ENCODE results near the gene RANBP17.

The RANBP17 gene

GRCh38 chr5:171315386-171315891 lies 453.6 kb downstream of the RANBP17 start:
- Histone ChIP-seq H3K36me3 (replicated peaks; ENCODE audit: low read depth, low read length) (no peaks in the 10 kb centered on the region), H3K9ac (ENCODE audit: low read length) (no peak overlapping the region), H2AFZ (ENCODE audit: low read depth, low read length) (no peak overlapping the region), H3K4me1 (ENCODE audit: low read length) (no peaks in the 10 kb centered on the region), H3K27ac (ENCODE audit: low read length) (no peak overlapping the region), H3K9me3 (ENCODE audit: insufficient read depth, low read length) (no peaks in the 10 kb centered on the region), H3K4me2 (ENCODE audit: low read length) (no peak overlapping the region), H4K20me1 (ENCODE audit: insufficient read depth, low read length) (no peaks in the 10 kb centered on the region), H3K79me2 (ENCODE audit: low read length) (no peaks in the 10 kb centered on the region), H3K4me3 (ENCODE audit: low read length) (no peak overlapping the region), H3K27me3 (ENCODE audit: low read depth, low read length) (peaks cover 10% of the 10 kb centered on the region; the same call in 1 of the 2 replicates)
- TF ChIP-seq EZH2phosphoT487 (IDR thresholded peaks at IDR 0.05; ENCODE audit: low read depth), result no peak
- no peak for TF ChIP-seq CTCF (IDR thresholded peaks at IDR 0.05; ENCODE audit: low read depth, low read length)

GRCh38 chr5:171315925-171316257 lies 454.1 kb downstream of the RANBP17 start:
- Histone ChIP-seq H3K4me2 (ENCODE audit: low read length) (no peak overlapping the region), H3K4me1 (ENCODE audit: low read length) (no peaks in the 10 kb centered on the region), H3K27me3 (ENCODE audit: low read depth, low read length) (peaks cover 10% of the 10 kb centered on the region; the same call in 1 of the 2 replicates), H4K20me1 (ENCODE audit: insufficient read depth, low read length) (no peaks in the 10 kb centered on the region), H3K9me3 (ENCODE audit: insufficient read depth, low read length) (no peaks in the 10 kb centered on the region), H3K4me3 (ENCODE audit: low read length) (no peak overlapping the region), H3K36me3 (replicated peaks; ENCODE audit: low read depth, low read length) (no peaks in the 10 kb centered on the region), H3K9ac (ENCODE audit: low read length) (no peak overlapping the region), H2AFZ (ENCODE audit: low read depth, low read length) (no peak overlapping the region), H3K79me2 (ENCODE audit: low read length) (no peaks in the 10 kb centered on the region), H3K27ac (ENCODE audit: low read length) (no peak overlapping the region)
- TF ChIP-seq EZH2phosphoT487 (IDR thresholded peaks at IDR 0.05; ENCODE audit: low read depth) (no peak), CTCF (IDR thresholded peaks at IDR 0.05; ENCODE audit: low read depth, low read length) (no peak)

GRCh38 chr5:171316258-171317121 lies 454.7 kb downstream of the RANBP17 start:
- Histone ChIP-seq H3K36me3 (replicated peaks; ENCODE audit: low read depth, low read length) (no peaks in the 10 kb centered on the region), H3K9ac (ENCODE audit: low read length) (no peak overlapping the region), H4K20me1 (ENCODE audit: insufficient read depth, low read length) (no peaks in the 10 kb centered on the region), H2AFZ (ENCODE audit: low read depth, low read length) (no peak overlapping the region), H3K4me3 (ENCODE audit: low read length) (no peak overlapping the region), H3K4me1 (ENCODE audit: low read length) (no peaks in the 10 kb centered on the region), H3K4me2 (ENCODE audit: low read length) (no peak overlapping the region), H3K27ac (ENCODE audit: low read length) (no peak overlapping the region), H3K9me3 (ENCODE audit: insufficient read depth, low read length) (no peaks in the 10 kb centered on the region), H3K79me2 (ENCODE audit: low read length) (no peaks in the 10 kb centered on the region), H3K27me3 (ENCODE audit: low read depth, low read length) (peaks cover 15% of the 10 kb centered on the region; the same call in 1 of the 2 replicates)
- TF ChIP-seq EZH2phosphoT487 (IDR thresholded peaks at IDR 0.05; ENCODE audit: low read depth) (no peak), CTCF (IDR thresholded peaks at IDR 0.05; ENCODE audit: low read depth, low read length) (no peak)

- Histone ChIP-seq H3K4me1 (ENCODE audit: low read length) (no peaks in the 10 kb centered on the region), H2AFZ (ENCODE audit: low read depth, low read length) (no peak overlapping the region), H3K36me3 (replicated peaks; ENCODE audit: low read depth, low read length) (no peaks in the 10 kb centered on the region)
Measured at GRCh38 chr5:171317230-171317629, 455.4 kb downstream of the RANBP17 start.

More at GRCh38 chr5:171317230-171317629, 455.4 kb downstream of the RANBP17 start:
- H3K27me3 ChIP-seq (ENCODE audit: low read depth, low read length), result peaks cover 23% of the 10 kb centered on the region; the same call in 1 of the 2 replicates
- no peaks in the 10 kb centered on the region for H3K9me3 ChIP-seq (ENCODE audit: insufficient read depth, low read length)
- H3K9ac ChIP-seq (ENCODE audit: low read length), result no peak overlapping the region
- no peaks in the 10 kb centered on the region for H4K20me1 ChIP-seq (ENCODE audit: insufficient read depth, low read length)
- H3K4me2 ChIP-seq (ENCODE audit: low read length), result no peak overlapping the region
- no peak for TF ChIP-seq CTCF (IDR thresholded peaks at IDR 0.05; ENCODE audit: low read depth, low read length)
- H3K4me3 ChIP-seq (ENCODE audit: low read length), result no peak overlapping the region
- H3K79me2 ChIP-seq (ENCODE audit: low read length), result no peaks in the 10 kb centered on the region
- H3K27ac ChIP-seq (ENCODE audit: low read length), result no peak overlapping the region

All from OCI-LY3 (cell line).